RWPE1 (cell line): Measurements from ENCODE around the gene SLC12A4.
A peak's percentile ranks its signal among the peaks of the same experiment; 100 is the strongest.

Experiments used
- CTCF ChIA-PET: fragments of 350-600 bp; sonication (Branson Sonifier 250); formaldehyde crosslinking; extraction: SDS; loops from one replicate; lab custom pipeline; 2021; lab: Yijun Ruan, JAX
- POLR2A ChIA-PET: fragments of 400-600 bp; formaldehyde crosslinking; extraction: SDS; loops from one replicate; lab custom pipeline; 2020; ENCODE audit warnings: antibody characterized with exemption; ENCODE audit not compliant: low non-redundant PET; lab: Yijun Ruan, JAX
- DNase-seq: peaks from one replicate; pipeline ENCODE4 v3.0.0; 2012; ENCODE audit warnings: low spot score
- H3K27ac ChIP-seq: fragments of 450-650 bp; 2 replicates; pipeline ENCODE4 v1.5.1; 2017
- CTCF ChIP-seq: fragments of 450-650 bp; conservative IDR thresholded peaks from 2 replicates; pipeline ENCODE4 v1.5.1; 2017; ENCODE audit warnings: low read depth, mild to moderate bottlenecking

SLC12A4 gene

GRCh38 chr16:67934306-67935100, 33.9 kb downstream of the SLC12A4 start:
- no peak for DNase-seq

GRCh38 chr16:67933805-67934204, 34.6 kb downstream of the SLC12A4 start:
- no peak for TF ChIP-seq CTCF
- ChIA-PET CTCF (interaction anchor here (0.6 to 2.7 kb wide), 5 partner anchors 50 to 752 kb away, joined by 3 to 15 read pairs (median 3); no protein-coding TSS in a partner anchor), POLR2A (no interaction called here)
- DNase-seq: no peak
- H3K27ac ChIP-seq: peak overlapping the region; percentile 93

More at GRCh38 chr16:67934306-67935100, 33.9 kb downstream of the SLC12A4 start:
- peak overlapping the region; percentile 93 for H3K27ac ChIP-seq
- no peak for TF ChIP-seq CTCF
- ChIA-PET POLR2A (no interaction called here), CTCF (interaction anchor here (0.6 to 2.7 kb wide), 4 partner anchors 9 to 124 kb away, joined by 3 to 15 read pairs (median 5); no protein-coding TSS in a partner anchor)

GRCh38 chr16:67932462-67932840, 36.0 kb downstream of the SLC12A4 start:
- peak overlapping the region; percentile 17 for H3K27ac ChIP-seq
- CTCF ChIA-PET: interaction anchor here (0.5 to 2.7 kb wide), 3 partner anchors 30 to 155 kb away, joined by 3 to 15 read pairs (median 3); no protein-coding TSS in a partner anchor
- TF ChIP-seq CTCF: no peak
- DNase-seq: no peak
- POLR2A ChIA-PET: no interaction called here

- peak within 1 kb of the TSS; percentile 17 for H3K27ac ChIP-seq
- ChIA-PET CTCF (interaction anchor here (0.7 to 1.5 kb wide), 2 partner anchors 29 to 115 kb away, joined by 3 to 9 read pairs; no protein-coding TSS in a partner anchor), POLR2A (no interaction called here)
- no peak for TF ChIP-seq CTCF
- DNase-seq: no peak
These were observed 36.5 kb downstream of the SLC12A4 start, which contains the start of gene CTRL for GRCh38 chr16:67931712-67932461. Gene CTRL, minus strand, starts transcription at chr16:67931862. Its CDS starts 10 bp downstream, at chr16:67931852.

GRCh38 chr16:67930678-67931211, 37.7 kb downstream of the SLC12A4 start:
- CTCF ChIA-PET: interaction anchor here (1.5 kb wide), 1 partner anchor 114 kb away, joined by 9 read pairs; no protein-coding TSS in a partner anchor
- TF ChIP-seq CTCF: no peak
- peak overlapping the region; percentile 17 for H3K27ac ChIP-seq
- POLR2A ChIA-PET: no interaction called here
- DNase-seq: no peak

GRCh38 chr16:67930191-67930590, 38.2 kb downstream of the SLC12A4 start:
- no peak overlapping the region for H3K27ac ChIP-seq
- DNase-seq: no peak
- CTCF ChIA-PET: interaction anchor here (1.5 kb wide), 1 partner anchor 114 kb away, joined by 9 read pairs; no protein-coding TSS in a partner anchor
- POLR2A ChIA-PET: no interaction called here
- TF ChIP-seq CTCF: no peak
